HUES48 (cell line): ENCODE results near the gene ANKS1A.

Experiments
- H3K27ac ChIP-seq: one replicate; pipeline ENCODE4 v1.7.0; 2013; ENCODE audit warnings: low read depth, low read length, inconsistent platforms
- H3K27me3 ChIP-seq: 2 replicates; pipeline ENCODE4 v1.6.1; 2013; ENCODE audit warnings: mild to moderate bottlenecking, low read length; ENCODE audit not compliant: control insufficient read depth, insufficient read depth
- H3K36me3 ChIP-seq: 2 replicates; pipeline ENCODE4 v1.6.1; 2013; ENCODE audit warnings: low read length; ENCODE audit not compliant: control insufficient read depth, insufficient read depth
- H3K4me1 ChIP-seq: 2 replicates; pipeline ENCODE4 v1.6.1; 2013; ENCODE audit warnings: mild to moderate bottlenecking, low read length; ENCODE audit not compliant: control insufficient read depth, insufficient read depth
- H3K4me3 ChIP-seq: 2 replicates; pipeline ENCODE4 v1.5.1; 2013; ENCODE audit warnings: mild to moderate bottlenecking, low read depth, low read length
- H3K9ac ChIP-seq: 2 replicates; pipeline ENCODE4 v1.6.1; 2013; ENCODE audit warnings: mild to moderate bottlenecking, low read depth, low read length, moderate library complexity
- H3K9me3 ChIP-seq: 2 replicates; pipeline ENCODE4 v1.6.1; 2013; ENCODE audit warnings: low read length; ENCODE audit not compliant: control insufficient read depth, insufficient read depth

Gene ANKS1A

DNA sequence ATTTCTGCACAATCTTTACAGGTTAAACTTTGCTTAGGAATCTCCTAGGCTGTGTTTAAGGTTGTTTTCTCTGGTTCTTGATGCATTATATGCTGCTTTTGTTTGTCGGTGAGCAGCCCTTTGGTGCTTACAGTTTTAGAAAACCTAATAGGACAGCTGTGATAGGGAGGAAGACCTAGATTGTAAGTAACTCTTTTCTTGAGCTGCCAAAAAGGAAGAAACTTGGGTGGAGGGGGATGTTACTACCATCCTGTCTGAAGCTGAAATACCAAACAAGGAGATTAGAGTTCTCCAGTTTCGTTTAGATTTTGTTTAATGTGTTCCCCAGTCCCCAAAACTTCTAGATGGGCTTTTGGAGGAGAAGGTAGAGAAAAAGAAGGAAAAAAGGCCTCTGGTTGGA, 72.0 kb downstream of the ANKS1A start:
- no peak overlapping the region for H3K4me3 ChIP-seq
- no peak overlapping the region for H3K9ac ChIP-seq
- no peak overlapping the region for H3K27ac ChIP-seq
- H3K27me3 ChIP-seq: no peaks in the 10 kb centered on the region
- H3K36me3 ChIP-seq: 0 out of 2 replicates have a peak, but pooled peaks cover 5% of the 10 kb centered on the region
- H3K9me3 ChIP-seq: no peaks in the 10 kb centered on the region
- H3K4me1 ChIP-seq: no peaks in the 10 kb centered on the region

DNA sequence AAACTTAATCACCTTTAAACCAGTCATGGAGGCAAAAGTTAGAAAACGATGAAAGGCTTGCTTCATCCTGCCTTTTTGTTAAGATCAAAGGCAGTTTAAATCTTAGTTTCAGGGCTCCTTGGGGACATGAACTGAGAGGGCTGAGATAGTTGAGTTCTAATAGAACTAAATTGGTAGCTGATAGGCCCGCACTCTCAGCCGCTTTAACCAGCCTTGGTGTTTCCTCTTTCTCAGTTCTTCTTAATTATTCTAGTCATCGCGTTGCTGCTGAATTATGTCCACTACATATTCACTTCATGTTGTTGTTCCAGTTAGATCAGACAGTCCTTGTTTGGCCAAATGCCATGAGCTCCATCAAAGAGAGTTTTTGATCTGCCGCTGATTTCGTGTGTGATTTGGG, 72.5 kb downstream of the ANKS1A start:
- no peak overlapping the region for H3K4me3 ChIP-seq
- H3K9me3 ChIP-seq: no peaks in the 10 kb centered on the region
- no peak overlapping the region for H3K9ac ChIP-seq
- H3K4me1 ChIP-seq: no peaks in the 10 kb centered on the region
- no peaks in the 10 kb centered on the region for H3K27me3 ChIP-seq
- 0 out of 2 replicates have a peak, but pooled peaks cover 5% of the 10 kb centered on the region for H3K36me3 ChIP-seq
- no peak overlapping the region for H3K27ac ChIP-seq

- no peaks in the 10 kb centered on the region for H3K27me3 ChIP-seq
- H3K36me3 ChIP-seq: no peaks in the 10 kb centered on the region
- H3K4me1 ChIP-seq: no peaks in the 10 kb centered on the region
- H3K4me3 ChIP-seq: no peak overlapping the region
- H3K27ac ChIP-seq: no peak overlapping the region
- H3K9me3 ChIP-seq: no peaks in the 10 kb centered on the region
- no peak overlapping the region for H3K9ac ChIP-seq
Observed at GRCh38 chr6:34964564-34964963, 75.5 kb downstream of the ANKS1A start.

DNA sequence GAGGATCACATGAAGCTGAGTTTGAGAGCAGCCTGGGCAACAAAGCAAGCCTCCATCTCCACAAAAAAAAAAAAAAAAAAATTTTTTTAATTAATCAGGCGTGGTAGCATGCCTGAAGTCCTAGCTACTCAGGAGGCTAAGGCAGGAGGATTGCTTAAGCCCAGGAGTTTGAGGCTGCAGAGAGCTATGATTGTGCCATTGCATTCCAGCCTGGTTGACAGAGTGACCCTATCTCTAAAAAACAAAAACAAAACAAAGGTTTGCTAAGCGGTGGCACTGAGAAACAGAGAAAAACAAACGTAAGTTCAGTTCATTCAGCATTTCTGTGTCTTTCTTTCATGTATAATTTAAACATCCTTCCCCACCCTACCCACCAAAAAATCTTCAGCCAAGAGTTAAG, 78.4 kb downstream of the ANKS1A start:
- no peaks in the 10 kb centered on the region for H3K27me3 ChIP-seq
- H3K9me3 ChIP-seq: no peaks in the 10 kb centered on the region
- H3K9ac ChIP-seq: no peak overlapping the region
- H3K4me3 ChIP-seq: no peak overlapping the region
- H3K27ac ChIP-seq: no peak overlapping the region
- no peaks in the 10 kb centered on the region for H3K4me1 ChIP-seq
- H3K36me3 ChIP-seq: peaks cover 17% of the 10 kb centered on the region

GRCh38 chr6:34969662-34970265, 80.7 kb downstream of the ANKS1A start:
- H3K27ac ChIP-seq: no peak overlapping the region
- no peaks in the 10 kb centered on the region for H3K9me3 ChIP-seq
- no peak overlapping the region for H3K9ac ChIP-seq

GRCh38 chr6:34970488-34970887, 81.4 kb downstream of the ANKS1A start:
- H3K27ac ChIP-seq: no peak overlapping the region
- H3K9me3 ChIP-seq: no peaks in the 10 kb centered on the region
- H3K4me3 ChIP-seq: no peak overlapping the region
- H3K36me3 ChIP-seq: peaks cover 17% of the 10 kb centered on the region
- H3K4me1 ChIP-seq: no peaks in the 10 kb centered on the region
- no peaks in the 10 kb centered on the region for H3K27me3 ChIP-seq
- H3K9ac ChIP-seq: no peak overlapping the region

More at GRCh38 chr6:34969662-34970265, 80.7 kb downstream of the ANKS1A start:
- H3K27me3 ChIP-seq: no peaks in the 10 kb centered on the region
- no peaks in the 10 kb centered on the region for H3K4me1 ChIP-seq
- H3K4me3 ChIP-seq: no peak overlapping the region
- H3K36me3 ChIP-seq: peaks cover 17% of the 10 kb centered on the region

DNA sequence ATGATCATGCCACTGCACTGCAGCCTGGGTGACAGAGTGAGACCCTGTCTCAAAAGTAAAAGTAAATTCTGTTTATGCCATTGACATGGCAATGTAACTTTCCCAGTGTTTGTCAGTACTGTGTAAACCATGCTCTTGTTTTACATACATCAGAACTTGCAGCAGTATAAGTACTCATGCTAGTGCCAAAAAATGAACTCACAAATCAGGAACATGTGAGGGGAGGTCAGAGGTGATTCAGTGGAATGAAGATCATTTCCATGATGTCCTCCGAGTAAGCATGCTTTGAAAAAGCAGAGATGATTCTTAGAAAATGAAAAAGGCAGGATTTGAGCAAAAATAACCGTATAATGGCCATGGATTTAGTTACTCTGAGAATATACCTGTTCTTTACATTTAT, 81.9 kb downstream of the ANKS1A start:
- Histone ChIP-seq H3K36me3 (peaks cover 17% of the 10 kb centered on the region), H3K4me3 (no peak overlapping the region), H3K4me1 (no peaks in the 10 kb centered on the region), H3K27me3 (no peaks in the 10 kb centered on the region), H3K9ac (no peak overlapping the region), H3K27ac (no peak overlapping the region), H3K9me3 (no peaks in the 10 kb centered on the region)

DNA sequence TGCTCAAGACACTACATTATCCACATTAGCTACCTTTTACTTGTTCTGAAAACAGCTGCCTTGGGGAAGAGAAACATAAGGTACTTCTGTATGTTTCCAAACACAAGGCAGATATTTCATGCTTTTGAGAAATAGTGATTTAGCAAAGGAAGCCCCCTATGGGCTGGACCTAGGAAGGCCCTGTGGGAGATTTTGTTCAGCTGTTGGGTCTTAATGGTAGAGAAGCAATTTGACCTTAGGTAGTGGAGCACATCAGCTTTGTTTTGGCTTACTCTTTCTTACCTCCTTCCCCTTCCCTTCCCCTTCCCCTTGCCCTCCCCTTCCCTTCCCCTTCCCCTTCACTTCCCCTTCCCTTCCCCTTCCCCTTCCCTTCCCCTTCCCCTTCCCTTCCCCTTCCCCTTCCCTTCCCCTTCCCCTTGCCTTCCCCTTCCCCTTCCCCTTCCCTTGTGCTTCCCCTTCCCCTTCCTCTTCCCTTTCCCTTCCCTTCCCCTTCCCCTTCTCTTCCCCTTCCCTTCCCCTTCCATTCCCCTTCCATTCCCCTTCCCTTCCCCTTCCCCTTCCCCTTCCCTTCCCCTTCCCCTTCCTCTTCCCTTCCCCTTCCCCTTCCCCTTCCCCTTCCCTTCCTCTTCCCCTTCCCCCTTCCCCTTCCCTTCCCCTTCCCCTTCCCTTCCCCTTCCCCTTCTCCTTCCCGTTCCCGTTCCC, 84.6 kb downstream of the ANKS1A start:
- peaks cover 17% of the 10 kb centered on the region for H3K36me3 ChIP-seq
- H3K27me3 ChIP-seq: no peaks in the 10 kb centered on the region
- no peaks in the 10 kb centered on the region for H3K4me1 ChIP-seq
- no peak overlapping the region for H3K4me3 ChIP-seq
- H3K9ac ChIP-seq: no peak overlapping the region
- H3K9me3 ChIP-seq: no peaks in the 10 kb centered on the region
- no peak overlapping the region for H3K27ac ChIP-seq

DNA sequence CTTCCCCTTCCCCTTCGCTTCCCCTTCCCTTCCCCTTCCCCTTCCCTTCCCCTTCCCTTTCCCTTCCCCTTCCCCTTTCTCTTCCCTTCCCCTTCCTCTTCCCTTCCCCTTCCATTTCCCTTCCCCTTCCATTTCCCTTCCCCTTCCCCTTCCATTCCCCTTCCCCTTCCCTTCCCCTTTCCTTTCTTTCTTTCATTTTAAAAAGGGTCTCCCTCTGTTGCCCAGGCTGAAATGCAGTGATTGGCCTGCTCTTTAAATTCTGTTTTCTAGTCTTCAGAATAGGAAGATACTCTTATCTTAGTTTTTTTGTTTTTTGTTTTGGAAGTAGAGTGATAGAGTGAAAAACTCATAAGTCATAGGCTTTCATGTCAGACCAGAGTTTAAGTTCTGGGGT, 85.2 kb downstream of the ANKS1A start:
- H3K9me3 ChIP-seq: no peaks in the 10 kb centered on the region
- no peak overlapping the region for H3K4me3 ChIP-seq
- H3K4me1 ChIP-seq: no peaks in the 10 kb centered on the region
- H3K27ac ChIP-seq: no peak overlapping the region
- no peaks in the 10 kb centered on the region for H3K27me3 ChIP-seq
- H3K9ac ChIP-seq: no peak overlapping the region
- H3K36me3 ChIP-seq: peaks cover 17% of the 10 kb centered on the region

DNA sequence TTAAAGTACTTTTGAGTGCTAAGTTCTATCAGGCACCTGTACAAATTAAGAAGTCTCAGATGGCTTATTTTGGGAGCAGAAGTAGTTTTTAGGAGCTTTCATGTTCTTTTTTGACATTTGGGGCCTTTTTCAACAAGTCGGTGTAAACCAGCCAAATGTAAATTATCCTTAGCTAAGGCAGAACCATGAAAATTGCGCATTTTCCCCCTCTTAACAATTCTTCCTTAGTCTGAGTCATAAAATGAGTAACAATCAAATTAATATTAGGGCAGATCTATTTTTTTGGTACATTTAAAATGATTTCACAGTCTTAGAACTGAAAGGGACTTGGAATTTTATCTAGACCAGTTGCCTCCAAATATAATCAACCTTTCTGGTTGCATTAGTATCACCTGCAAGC, 87.2 kb downstream of the ANKS1A start:
- Histone ChIP-seq H3K27ac (no peak overlapping the region), H3K4me1 (no peaks in the 10 kb centered on the region), H3K36me3 (peaks cover 4% of the 10 kb centered on the region; the same call in 1 of the 2 replicates), H3K9ac (no peak overlapping the region), H3K9me3 (no peaks in the 10 kb centered on the region), H3K27me3 (no peaks in the 10 kb centered on the region), H3K4me3 (no peak overlapping the region)

DNA sequence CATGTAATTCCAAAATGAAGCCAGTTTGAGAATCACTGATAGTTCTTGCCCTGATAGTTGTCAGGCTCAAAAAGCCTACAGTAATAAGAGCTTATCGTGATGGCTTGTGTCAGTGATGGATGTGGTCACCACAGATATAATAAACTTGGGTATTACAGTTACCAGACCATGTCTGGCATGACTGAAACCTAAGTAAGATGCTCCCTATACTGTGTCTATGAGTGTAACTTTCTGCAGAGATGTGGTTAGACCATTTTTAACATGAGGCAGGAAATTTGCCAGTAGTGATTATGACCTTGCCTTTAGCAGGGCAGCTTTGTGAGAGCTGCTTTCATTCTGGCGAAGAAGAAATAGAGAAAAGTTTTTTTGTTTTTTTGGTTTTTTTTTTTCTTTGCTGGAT, 90.2 kb downstream of the ANKS1A start:
- no peaks in the 10 kb centered on the region for H3K4me1 ChIP-seq
- no peaks in the 10 kb centered on the region for H3K27me3 ChIP-seq
- H3K9me3 ChIP-seq: no peaks in the 10 kb centered on the region
- no peak overlapping the region for H3K9ac ChIP-seq
- H3K36me3 ChIP-seq: peaks cover 23% of the 10 kb centered on the region
- no peak overlapping the region for H3K27ac ChIP-seq
- H3K4me3 ChIP-seq: no peak overlapping the region
